ENCODE results near the gene TMEM212. TPM values are rescaled to one million over a fixed set of nuclear protein-coding genes. Genes with fewer than 3 reads are reported as not detected.

The TMEM212 gene
- total RNA-seq, 1 donor from 2014 or later = not detected

- H3K9me3 Mint-ChIP-seq (ENCODE audit: low read depth) = peaks cover 6% of the 10 kb centered on the region
- no peak overlapping the region for H3K4me3 Mint-ChIP-seq (ENCODE audit: low read depth)
Measured at GRCh38 chr3:171846597-171846996, 3.4 kb downstream of the TMEM212 start.

GRCh38 chr3:171847133-171847532, 4.0 kb downstream of the TMEM212 start:
- H3K4me1 Mint-ChIP-seq (ENCODE audit: low read depth) = peaks cover 30% of the 10 kb centered on the region
- H3K9me3 Mint-ChIP-seq (ENCODE audit: low read depth) = peaks cover 6% of the 10 kb centered on the region
- TF ChIP-seq CTCF (IDR thresholded peaks at IDR 0.05; ENCODE audit: unreplicated experiment) = no peak

More at GRCh38 chr3:171846597-171846996, 3.4 kb downstream of the TMEM212 start:
- Mint-ChIP-seq H3K27ac (no peak overlapping the region), H3K4me1 (ENCODE audit: low read depth) (peaks cover 32% of the 10 kb centered on the region), H3K36me3 (ENCODE audit: insufficient read depth) (no peaks in the 10 kb centered on the region), H3K27me3 (no peaks in the 10 kb centered on the region)
- DNase-seq (ENCODE audit: low spot score, unreplicated experiment) = no peak
- TF ChIP-seq CTCF (IDR thresholded peaks at IDR 0.05; ENCODE audit: unreplicated experiment) = no peak

GRCh38 chr3:171847595-171848259, 4.6 kb downstream of the TMEM212 start:
- Mint-ChIP-seq H3K4me1 (ENCODE audit: low read depth) (peaks cover 29% of the 10 kb centered on the region), H3K4me3 (ENCODE audit: low read depth) (no peak overlapping the region)

More at GRCh38 chr3:171847133-171847532, 4.0 kb downstream of the TMEM212 start:
- no peak overlapping the region for H3K27ac Mint-ChIP-seq
- no peak overlapping the region for H3K4me3 Mint-ChIP-seq (ENCODE audit: low read depth)
- DNase-seq (ENCODE audit: low spot score, unreplicated experiment) = no peak
- H3K36me3 Mint-ChIP-seq (ENCODE audit: insufficient read depth) = no peaks in the 10 kb centered on the region
- H3K27me3 Mint-ChIP-seq = no peaks in the 10 kb centered on the region

GRCh38 chr3:171849617-171850319, 6.6 kb downstream of the TMEM212 start:
- no peak overlapping the region for H3K27ac Mint-ChIP-seq
- peaks cover 25% of the 10 kb centered on the region for H3K4me1 Mint-ChIP-seq (ENCODE audit: low read depth)

More at GRCh38 chr3:171847595-171848259, 4.6 kb downstream of the TMEM212 start:
- peaks cover 10% of the 10 kb centered on the region for H3K9me3 Mint-ChIP-seq (ENCODE audit: low read depth)
- no peak overlapping the region for H3K27ac Mint-ChIP-seq
- no peaks in the 10 kb centered on the region for H3K36me3 Mint-ChIP-seq (ENCODE audit: insufficient read depth)
- TF ChIP-seq CTCF (IDR thresholded peaks at IDR 0.05; ENCODE audit: unreplicated experiment) = no peak
- H3K27me3 Mint-ChIP-seq = no peaks in the 10 kb centered on the region
- DNase-seq (ENCODE audit: low spot score, unreplicated experiment) = no peak

More at GRCh38 chr3:171849617-171850319, 6.6 kb downstream of the TMEM212 start:
- Mint-ChIP-seq H3K36me3 (ENCODE audit: insufficient read depth) (peaks cover 8% of the 10 kb centered on the region), H3K4me3 (ENCODE audit: low read depth) (no peak overlapping the region), H3K9me3 (ENCODE audit: low read depth) (peaks cover 27% of the 10 kb centered on the region), H3K27me3 (no peaks in the 10 kb centered on the region)
- TF ChIP-seq CTCF (IDR thresholded peaks at IDR 0.05; ENCODE audit: unreplicated experiment) = no peak
- no peak for DNase-seq (ENCODE audit: low spot score, unreplicated experiment)

All from progenitor cell of endocrine pancreas (in vitro differentiated cells).